Medulla oblongata (tissue), 1 donor: ENCODE data around the gene PACSIN1.
"Not testable (repeated sequence)": the region's sequence is repeated elsewhere in the genome, so short reads cannot be mapped to it uniquely, and the experiment has no call there.

Experiments
- DNase-seq: peaks from one replicate; pipeline ENCODE4 v3.0.0-alpha.2; 2015; ENCODE audit errors: extremely low spot score

The PACSIN1 gene

GRCh38 chr6:34485321-34486060 lies 19.6 kb downstream of the PACSIN1 start:
- DNase-seq, result no peak

DNA sequence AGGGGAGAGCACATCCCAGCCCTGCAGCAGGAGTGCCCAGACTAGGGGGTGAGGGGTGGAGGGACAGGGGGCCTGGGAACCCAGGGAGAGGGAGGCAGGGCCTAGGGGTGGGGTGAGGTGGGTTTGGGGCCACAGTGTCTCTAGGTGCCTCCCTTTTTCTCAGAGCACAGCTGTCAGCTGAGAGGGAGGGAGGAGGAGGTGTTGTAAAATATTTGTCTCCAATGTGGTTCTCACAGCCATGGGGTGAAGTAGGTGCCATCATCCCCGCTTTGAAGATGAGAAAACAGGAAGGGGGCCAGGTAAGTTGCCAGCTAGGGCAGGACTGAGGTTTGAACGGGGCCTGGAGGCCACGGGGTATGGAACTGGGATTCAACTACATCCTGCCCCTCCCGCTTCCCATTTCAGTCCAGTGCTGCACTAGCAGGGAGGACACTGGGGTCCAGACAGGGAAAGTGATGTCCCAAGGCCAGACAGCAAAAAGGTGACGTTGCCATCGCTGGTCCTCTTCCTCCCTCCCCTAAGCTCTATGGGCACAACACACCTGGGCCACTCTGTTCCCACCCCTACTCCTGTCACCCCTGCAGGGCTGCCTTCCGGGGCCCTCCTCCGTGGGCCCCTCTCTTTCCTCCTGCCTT lies 20.3 kb downstream of the PACSIN1 start:
- no peak for DNase-seq

DNA sequence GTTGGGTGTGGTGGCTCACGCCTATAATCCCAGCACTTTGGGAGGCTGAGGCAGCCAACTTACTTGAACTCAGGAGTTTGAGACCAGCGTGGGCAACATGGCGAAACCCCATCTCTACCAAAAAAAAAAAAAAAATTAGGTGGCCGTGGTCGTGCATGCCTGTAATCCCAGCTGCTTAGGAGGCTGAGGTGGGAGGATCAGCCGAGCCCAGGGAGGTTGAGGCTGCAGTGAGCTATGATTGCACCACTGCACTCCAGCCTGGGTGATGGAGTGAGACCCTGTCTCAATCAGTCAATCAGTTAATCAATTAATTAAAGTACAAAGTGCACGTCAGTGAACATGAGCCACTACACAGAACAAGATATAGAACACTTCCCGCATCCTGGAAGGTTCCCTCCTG lies 21.0 kb downstream of the PACSIN1 start:
- DNase-seq, result not testable (repeated sequence)

GRCh38 chr6:34487536-34487935 lies 21.7 kb downstream of the PACSIN1 start:
- DNase-seq, result no peak

DNA sequence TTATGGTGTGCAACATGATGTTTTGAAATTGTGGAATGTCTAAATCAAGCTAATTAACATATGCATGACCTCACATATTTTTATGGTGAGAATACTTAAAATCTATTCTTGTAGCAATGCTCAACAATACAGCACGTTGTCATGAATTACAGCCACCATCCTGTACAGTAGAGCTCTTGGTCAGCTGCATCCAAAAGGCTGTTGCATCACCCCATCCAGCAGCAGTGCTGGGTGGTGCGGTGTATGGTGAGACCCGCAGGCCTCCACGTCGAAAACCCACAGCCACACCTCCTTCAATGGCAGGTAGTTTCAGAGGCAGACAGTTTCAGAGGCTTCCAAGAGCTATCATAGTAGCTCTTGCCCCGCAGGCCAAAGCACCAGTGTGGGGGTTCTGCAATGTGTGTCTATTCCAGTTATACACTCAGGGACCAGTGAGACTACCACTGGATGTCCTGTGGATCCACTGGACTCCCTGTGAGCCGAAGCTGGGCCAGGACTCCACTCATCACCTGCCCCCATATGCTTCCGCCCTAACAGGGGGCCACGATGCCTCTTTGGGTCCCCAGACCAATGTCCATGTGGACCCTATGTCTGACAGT lies 23.4 kb downstream of the PACSIN1 start:
- no peak for DNase-seq

DNA sequence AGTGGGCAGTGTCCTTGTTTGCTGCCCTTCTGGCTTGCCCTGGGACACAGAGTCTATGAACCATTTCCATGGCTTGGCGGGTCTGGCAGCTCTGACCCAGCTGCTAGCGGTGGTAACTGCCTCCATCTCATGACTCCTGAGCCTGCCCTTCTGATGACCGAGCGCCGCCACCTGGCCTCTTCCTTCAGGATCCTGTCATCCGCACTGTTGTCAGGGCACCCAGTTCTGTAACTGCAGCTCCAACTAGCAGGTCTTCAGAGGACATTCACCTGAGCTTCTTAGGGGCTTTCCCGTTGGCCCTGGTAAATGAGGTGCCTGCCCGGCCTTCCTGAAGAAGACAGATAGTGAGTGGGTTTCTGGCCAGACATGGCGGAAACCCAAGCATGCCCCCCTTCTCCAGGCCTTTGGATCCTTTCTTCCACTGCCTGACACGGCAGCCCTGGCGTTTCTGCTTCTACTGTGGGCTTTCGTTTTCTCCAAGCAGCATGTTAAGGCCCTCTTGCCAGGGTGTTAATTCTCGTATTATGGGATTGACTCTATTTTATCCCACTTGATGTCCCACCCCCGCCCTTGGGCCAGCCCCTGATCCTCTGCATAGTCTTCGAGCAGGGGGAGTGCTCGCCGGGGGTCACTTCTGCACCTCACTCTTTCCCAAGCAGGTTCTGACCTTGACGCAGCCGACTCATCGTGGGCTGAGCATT lies 24.7 kb downstream of the PACSIN1 start:
- DNase-seq, result no peak

DNA sequence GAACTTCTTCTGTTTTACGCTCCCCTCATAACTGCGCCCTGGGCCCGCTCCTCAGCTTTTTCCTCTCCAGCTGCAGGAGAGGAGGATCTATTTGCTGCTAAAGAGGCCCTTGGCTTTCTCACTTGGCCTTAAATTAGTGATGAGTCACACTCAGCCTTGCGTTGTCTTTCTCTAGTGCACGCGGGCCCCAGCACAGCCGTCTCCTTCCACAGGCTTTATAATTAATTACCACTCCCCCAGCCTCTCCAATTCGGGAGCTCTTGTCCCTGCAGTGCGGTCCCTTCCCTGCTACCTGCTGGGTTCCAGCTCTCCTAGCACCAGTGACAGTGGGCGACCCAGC lies 25.2 kb downstream of the PACSIN1 start:
- DNase-seq, result peak; percentile 9

DNA sequence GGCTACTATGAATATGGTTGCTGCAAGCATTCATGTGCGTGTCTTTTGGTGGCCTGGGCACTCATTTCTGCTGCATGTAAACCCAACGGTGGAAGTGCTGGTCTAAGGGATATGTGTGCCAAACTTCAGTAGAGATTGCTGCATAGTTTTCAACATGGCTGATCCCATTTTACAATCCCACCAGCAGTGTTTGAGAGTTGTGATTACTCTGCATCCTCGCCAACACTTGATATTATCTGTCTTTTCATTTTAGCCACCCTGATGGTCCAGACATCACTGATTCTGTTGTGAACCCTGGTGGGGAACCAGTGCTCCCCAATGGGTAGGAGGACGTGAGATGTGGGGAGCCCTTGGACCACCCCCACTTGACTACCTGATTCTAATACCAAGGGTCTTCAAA lies 27.5 kb downstream of the PACSIN1 start:
- DNase-seq, result no peak

- no peak for DNase-seq
These were observed 29.1 kb downstream of the PACSIN1 start for GRCh38 chr6:34494973-34495372.

DNA sequence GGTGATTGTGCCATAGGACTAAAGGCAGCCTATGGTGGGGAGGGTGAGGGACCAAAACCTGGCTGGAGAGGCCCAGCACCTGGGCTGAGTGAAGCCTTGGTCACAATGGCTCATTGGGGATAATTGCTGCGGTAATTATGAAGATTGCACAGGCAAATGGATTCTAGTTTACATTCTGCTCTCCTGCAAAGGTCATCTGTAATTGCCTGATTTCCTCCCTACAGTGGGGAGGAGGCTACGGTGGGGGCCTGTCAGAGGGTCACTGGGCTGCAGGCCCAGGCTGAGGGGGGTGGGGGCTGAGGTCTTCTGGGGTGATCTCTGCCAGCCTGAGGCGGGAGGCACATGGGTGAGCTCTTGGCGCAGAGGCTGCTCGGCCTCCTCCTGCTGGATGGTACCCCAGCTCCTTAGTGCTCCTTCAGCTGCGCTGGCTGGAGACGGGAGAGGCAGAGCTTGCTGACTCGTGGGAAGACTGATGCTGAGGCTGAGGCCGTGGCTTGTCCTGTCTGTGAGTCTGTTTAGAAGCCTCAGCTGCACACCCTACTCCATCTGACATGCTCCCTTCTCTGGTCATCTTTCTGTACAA lies 30.3 kb downstream of the PACSIN1 start:
- DNase-seq, result no peak

GRCh38 chr6:34497411-34497810 lies 31.5 kb downstream of the PACSIN1 start:
- no peak for DNase-seq

- no peak for DNase-seq
These were observed 40.8 kb downstream of the PACSIN1 start for GRCh38 chr6:34506718-34507117.

DNA sequence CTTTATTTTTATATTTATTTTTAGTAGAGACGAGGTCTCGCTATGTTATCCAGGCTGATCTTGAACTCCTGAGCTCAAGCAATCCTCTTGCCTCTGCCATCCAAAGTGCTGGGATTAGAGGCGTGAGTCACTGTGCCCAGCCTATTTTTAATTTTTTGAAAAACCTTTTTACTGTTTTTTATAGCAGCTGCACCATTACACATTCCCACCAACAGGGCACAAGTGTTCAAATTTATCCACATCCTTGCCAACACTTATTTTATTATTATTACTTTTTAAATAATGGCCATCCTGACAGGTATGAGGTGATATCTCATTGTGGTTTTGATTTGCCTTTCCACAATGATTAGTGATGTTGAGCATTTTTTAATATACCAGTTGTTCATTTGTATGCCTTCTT lies 42.5 kb downstream of the PACSIN1 start:
- no peak for DNase-seq

GRCh38 chr6:34509782-34510181 lies 43.9 kb downstream of the PACSIN1 start:
- DNase-seq, result no peak

DNA sequence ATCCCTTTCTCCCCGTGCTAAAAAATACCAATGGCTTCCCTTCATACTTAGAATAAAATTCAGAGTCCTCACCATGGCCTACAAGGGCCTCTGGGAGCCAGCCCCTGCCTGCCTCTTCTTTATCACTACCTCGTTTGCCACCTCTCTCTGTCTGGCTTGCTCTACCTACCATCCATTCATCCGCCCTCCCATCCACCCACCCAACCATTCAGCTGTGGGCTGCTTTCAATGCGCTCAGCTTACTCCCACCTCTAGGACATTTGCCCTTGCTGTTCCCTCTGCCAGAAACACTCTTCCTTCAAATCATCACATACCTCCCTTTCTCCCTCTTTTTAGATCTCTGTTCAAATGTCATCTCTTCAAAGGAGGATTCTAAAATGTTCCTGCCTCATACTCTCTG lies 44.4 kb downstream of the PACSIN1 start:
- no peak for DNase-seq

GRCh38 chr6:34511214-34511914 lies 45.5 kb downstream of the PACSIN1 start:
- DNase-seq, result no peak

DNA sequence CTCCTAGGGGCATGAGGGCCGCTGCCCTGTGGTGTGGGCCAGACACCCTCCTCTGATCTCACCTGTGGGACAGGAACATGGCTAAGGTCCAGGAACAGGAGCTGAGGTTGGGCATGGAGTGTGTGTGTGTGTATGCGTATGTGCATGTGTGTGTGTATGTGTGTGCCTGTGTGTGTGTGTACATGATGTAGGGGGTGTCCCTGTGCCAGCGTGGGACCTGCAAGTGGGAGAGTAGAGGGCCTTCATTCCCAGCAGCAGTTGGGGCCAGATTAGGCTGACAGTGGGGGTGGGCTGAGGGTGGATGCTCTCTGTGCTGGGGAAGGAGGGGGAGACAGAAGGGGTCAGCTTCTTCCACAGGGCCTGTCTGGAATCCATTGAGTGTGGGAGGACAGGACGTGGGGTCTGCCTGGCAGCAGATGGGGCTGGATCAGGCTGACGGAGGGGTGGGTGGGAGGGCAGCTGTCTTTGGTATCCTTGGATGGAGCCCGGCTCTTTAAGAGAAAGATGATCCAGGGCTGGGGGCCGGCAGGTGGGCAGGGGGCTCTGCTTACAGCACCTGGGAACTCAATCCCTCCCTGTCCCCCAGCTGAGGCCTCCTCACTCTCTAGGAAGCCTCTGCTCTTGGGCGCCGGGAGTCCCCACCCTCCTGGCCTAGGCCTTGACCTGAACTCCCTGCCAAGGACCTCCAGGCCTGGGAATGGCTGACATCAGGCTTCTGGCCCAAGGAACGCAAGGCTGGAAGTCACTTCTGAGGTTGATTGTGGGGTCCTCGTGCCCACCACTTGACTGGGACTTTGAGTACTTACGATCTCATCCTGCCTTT lies 46.2 kb downstream of the PACSIN1 start:
- DNase-seq, result no peak

DNA sequence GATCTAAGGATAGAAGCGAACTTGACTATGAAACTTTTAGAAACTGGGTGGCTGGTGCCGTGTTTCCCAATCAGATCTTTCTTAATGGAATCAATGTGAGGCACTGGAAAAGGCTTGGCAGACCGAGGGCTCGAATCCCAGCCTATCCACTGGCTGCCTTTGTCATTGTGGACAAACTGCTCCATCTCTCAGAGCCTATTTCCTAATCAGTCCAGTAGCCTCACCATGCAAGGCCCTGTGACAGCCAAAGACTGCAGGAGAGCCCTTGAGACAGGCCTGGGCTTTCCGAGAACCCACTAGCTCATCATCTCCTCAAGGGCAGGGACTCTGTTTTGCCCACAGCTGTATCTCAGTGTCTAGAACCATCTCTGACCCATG lies 46.9 kb downstream of the PACSIN1 start:
- DNase-seq, result no peak

- no peak for DNase-seq
These were observed 47.8 kb downstream of the PACSIN1 start for GRCh38 chr6:34513646-34514045.

GRCh38 chr6:34514112-34514511 lies 48.2 kb downstream of the PACSIN1 start:
- DNase-seq, result no peak
